Sigmoid colon (tissue), 7 donors: ENCODE results near the gene PLB1. TPM values are rescaled to one million over a fixed set of nuclear protein-coding genes. Genes with fewer than 3 reads are reported as not detected.

Experiments used
- DNase-seq: peaks from one replicate; pipeline ENCODE4 v3.0.0-alpha.2; 2019
- H3K27ac ChIP-seq, 4 donors: fragments of 200-600 bp; sonication (generic); one replicate each; pipeline ENCODE4 v1.5.1; 2016 to 2019; ENCODE audit warnings: mild to moderate bottlenecking in 1 of 4
- H3K27me3 ChIP-seq, 3 donors: fragments of 200-600 bp; sonication (generic); one replicate each; pipeline ENCODE4 v1.5.1; 2019; ENCODE audit warnings: mild to moderate bottlenecking in 1 of 3
- H3K36me3 ChIP-seq, 4 donors: fragments of 200-600 bp; sonication (generic); one replicate each; pipeline ENCODE4 v1.5.1; 2016 to 2019
- H3K4me1 ChIP-seq, 4 donors: fragments of 200-600 bp; sonication (generic); one replicate each; pipeline ENCODE4 v1.5.1; 2017 to 2019
- H3K4me3 ChIP-seq, 4 donors: fragments of 200-600 bp; sonication (generic); one replicate each; pipeline ENCODE4 v1.5.1; 2017 to 2019; ENCODE audit warnings: mild to moderate bottlenecking in 2 of 4, moderate library complexity in 1 of 4
- H3K9me3 ChIP-seq, 4 donors: fragments of 200-600 bp in 3 of 4; sonication (generic) in 3 of 4; one replicate each; pipeline versions ENCODE4 v1.5.1 to v1.6.1; 2013 to 2019
- EP300 ChIP-seq, 4 donors: sonication (generic); formaldehyde crosslinking; IDR thresholded peaks; one replicate each; pipeline ENCODE4 v1.6.1; 2017; ENCODE audit warnings: antibody characterized with exemption in 4 of 4
- POLR2A ChIP-seq, 2 donors: fragments of 450-650 bp; IDR thresholded peaks; one replicate each; pipeline ENCODE4 v1.6.1; 2016; ENCODE audit warnings: antibody characterized with exemption in 2 of 2, mild to moderate bottlenecking in 2 of 2, moderate library complexity in 2 of 2
- POLR2AphosphoS5 ChIP-seq, 4 donors: sonication (generic); formaldehyde crosslinking; IDR thresholded peaks; one replicate each; pipeline ENCODE4 v1.6.1; 2017; ENCODE audit warnings: antibody characterized with exemption in 4 of 4
- WGBS, 2 donors: extraction: QIAGEN DNeasy Blood & Tissue Kit; methylation state at CpG; one replicate each; pipeline ENCODE4 v1.1.7; 2013; 5-methylcytosine and 5-hydroxymethylcytosine counted together
- intact Hi-C: fragments of 100-400 bp; cut with DNase I; formaldehyde crosslinking; loops from one replicate; pipeline ENCODE4 v1.15.1; 2023
- polyA plus RNA-seq, 3 donors: library from polyadenylated mRNA; stranded (reverse); fragments of 200-250 nt; gene quantifications; one replicate each; pipeline ENCODE4 v1.2.3, GENCODE V29; 2013
- total RNA-seq, 4 donors: library from RNA; depleted of rRNA; stranded (reverse); fragments of >200 nt; gene quantifications; one replicate each; pipeline ENCODE4 v1.1.0, GENCODE V29; 2016
- TF ChIP-seq, protein P1 (sequence below), 4 experiments: fragments of 450-650 bp in 3 of 4; fragments of 200-600 bp in 1 of 4; IDR thresholded peaks; one replicate each; pipeline ENCODE4 v1.5.1; 2016 to 2019; ENCODE audit warnings: antibody characterized with exemption in 4 of 4, mild to moderate bottlenecking in 3 of 4, moderate library complexity in 2 of 4
- donor health status: healthy with polysubstance abuse.
- donor health status: Bipolar disorder and iron deficiency.
- donor health status: healthy.

Gene PLB1
- total and polyA plus RNA-seq, 7 donors: 1.2 to 18.3 (median 2.1) TPM

DNA sequence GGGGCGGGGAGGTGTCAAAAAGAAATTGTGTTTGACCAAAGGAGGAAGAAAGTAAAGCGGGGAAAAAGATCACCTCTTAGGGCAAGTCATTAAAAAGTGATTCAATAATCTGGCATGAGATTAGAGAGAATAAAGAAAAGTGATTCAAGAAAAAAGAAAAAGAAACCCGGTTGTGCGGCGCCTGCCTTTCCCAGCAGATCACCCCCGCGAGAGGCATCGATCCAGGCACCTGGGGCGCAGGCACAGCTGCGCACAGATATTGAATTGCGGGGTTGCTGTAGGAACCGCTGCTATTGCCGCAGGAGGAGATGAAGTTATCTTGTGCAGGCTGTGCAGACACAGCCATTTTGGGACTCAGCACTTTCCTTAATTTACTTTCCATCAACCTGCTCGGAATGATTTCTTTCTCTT, 71.2 kb downstream of the PLB1 start:
- H3K27ac ChIP-seq: peak overlapping the region; percentile 68 to 84 (median 71)
- no peaks in the 10 kb centered on the region for H3K36me3 ChIP-seq
- peak overlapping the region; percentile 33 to 63 (median 60) for H3K4me3 ChIP-seq
- H3K4me1 ChIP-seq: peaks cover 0 to 8% (median 0%) of the 10 kb centered on the region in 4 donors
- H3K9me3 ChIP-seq: no peaks in the 10 kb centered on the region
- intact Hi-C loops: loop anchor here (2.0 to 10.0 kb wide), 3 partner anchors 186 to 328 kb away; partner anchors contain the start of genes SPDYA and WDR43
- no peaks in the 10 kb centered on the region for H3K27me3 ChIP-seq
- TF ChIP-seq POLR2A (IDR thresholded peaks at IDR 0.05) (no peak), EP300 (IDR thresholded peaks at IDR 0.05) (no peak), POLR2AphosphoS5 (IDR thresholded peaks at IDR 0.05) (no peak)
- TF ChIP-seq, protein P1, sequence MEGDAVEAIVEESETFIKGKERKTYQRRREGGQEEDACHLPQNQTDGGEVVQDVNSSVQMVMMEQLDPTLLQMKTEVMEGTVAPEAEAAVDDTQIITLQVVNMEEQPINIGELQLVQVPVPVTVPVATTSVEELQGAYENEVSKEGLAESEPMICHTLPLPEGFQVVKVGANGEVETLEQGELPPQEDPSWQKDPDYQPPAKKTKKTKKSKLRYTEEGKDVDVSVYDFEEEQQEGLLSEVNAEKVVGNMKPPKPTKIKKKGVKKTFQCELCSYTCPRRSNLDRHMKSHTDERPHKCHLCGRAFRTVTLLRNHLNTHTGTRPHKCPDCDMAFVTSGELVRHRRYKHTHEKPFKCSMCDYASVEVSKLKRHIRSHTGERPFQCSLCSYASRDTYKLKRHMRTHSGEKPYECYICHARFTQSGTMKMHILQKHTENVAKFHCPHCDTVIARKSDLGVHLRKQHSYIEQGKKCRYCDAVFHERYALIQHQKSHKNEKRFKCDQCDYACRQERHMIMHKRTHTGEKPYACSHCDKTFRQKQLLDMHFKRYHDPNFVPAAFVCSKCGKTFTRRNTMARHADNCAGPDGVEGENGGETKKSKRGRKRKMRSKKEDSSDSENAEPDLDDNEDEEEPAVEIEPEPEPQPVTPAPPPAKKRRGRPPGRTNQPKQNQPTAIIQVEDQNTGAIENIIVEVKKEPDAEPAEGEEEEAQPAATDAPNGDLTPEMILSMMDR (IDR thresholded peaks at IDR 0.05): peak in 1 of 4 experiments; percentile 47
- 2 to 3% methylated on average over 14 of the region's 14 CpGs for WGBS, 2 donors
- DNase-seq: peak; percentile 61

GRCh38 chr2:28568036-28568435, 72.2 kb downstream of the PLB1 start:
- WGBS, 2 donors: 84 to 91% methylated on average over 2 of the region's 2 CpGs

GRCh38 chr2:28568533-28568932, 72.7 kb downstream of the PLB1 start:
- DNase-seq: no peak
- Histone ChIP-seq H3K4me3 (no peak overlapping the region), H3K9me3 (no peaks in the 10 kb centered on the region), H3K27ac (no peak overlapping the region), H3K36me3 (no peaks in the 10 kb centered on the region), H3K4me1 (peaks cover 0 to 8% (median 0%) of the 10 kb centered on the region in 4 donors), H3K27me3 (no peaks in the 10 kb centered on the region)
- TF ChIP-seq EP300 (IDR thresholded peaks at IDR 0.05) (no peak), POLR2A (IDR thresholded peaks at IDR 0.05) (no peak), POLR2AphosphoS5 (IDR thresholded peaks at IDR 0.05) (no peak)
- TF ChIP-seq, protein P1 (IDR thresholded peaks at IDR 0.05): no peak
- intact Hi-C loops: loop anchor here (5.0 to 10.0 kb wide), 2 partner anchors 244 to 326 kb away; partner anchors contain the start of genes SPDYA and WDR43
- 60 to 74% methylated on average over 5 of the region's 5 CpGs for WGBS, 2 donors

More at GRCh38 chr2:28568036-28568435, 72.2 kb downstream of the PLB1 start:
- DNase-seq: peak; percentile 4
- peaks cover 0 to 8% (median 0%) of the 10 kb centered on the region in 4 donors for H3K4me1 ChIP-seq
- intact Hi-C loops: loop anchor here (5.0 to 10.0 kb wide), 2 partner anchors 244 to 327 kb away; partner anchors contain the start of genes SPDYA and WDR43
- no peaks in the 10 kb centered on the region for H3K36me3 ChIP-seq
- TF ChIP-seq, protein P1 (IDR thresholded peaks at IDR 0.05): no peak
- TF ChIP-seq POLR2A (IDR thresholded peaks at IDR 0.05) (no peak), POLR2AphosphoS5 (IDR thresholded peaks at IDR 0.05) (no peak), EP300 (IDR thresholded peaks at IDR 0.05) (no peak)
- no peaks in the 10 kb centered on the region for H3K27me3 ChIP-seq
- H3K4me3 ChIP-seq: no peak overlapping the region
- no peaks in the 10 kb centered on the region for H3K9me3 ChIP-seq
- no peak overlapping the region for H3K27ac ChIP-seq

DNA sequence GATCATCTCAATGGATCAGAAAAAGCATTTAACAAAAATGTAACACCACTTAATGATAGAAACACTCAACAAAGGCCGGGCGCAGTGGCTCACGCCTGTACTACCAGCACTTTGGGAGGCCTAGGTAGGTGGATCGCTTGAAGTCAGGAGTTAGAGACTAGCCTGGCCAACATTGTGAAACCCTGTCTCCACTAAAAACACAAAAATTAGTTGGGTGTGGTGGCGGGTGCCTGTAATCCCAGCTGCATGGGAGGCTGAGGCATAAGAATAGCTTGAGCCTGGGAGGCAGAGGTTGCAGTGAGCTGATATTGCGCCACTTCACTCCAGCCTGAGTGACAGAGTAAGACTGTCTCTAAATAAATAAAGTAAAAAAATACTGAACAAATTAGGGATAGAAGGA, 74.6 kb downstream of the PLB1 start:
- WGBS, 2 donors: 81 to 94% methylated on average over 6 of the region's 6 CpGs
- Histone ChIP-seq H3K4me1 (peaks cover 0 to 8% (median 0%) of the 10 kb centered on the region in 4 donors), H3K9me3 (no peaks in the 10 kb centered on the region), H3K27ac (no peak overlapping the region), H3K27me3 (no peaks in the 10 kb centered on the region), H3K36me3 (no peaks in the 10 kb centered on the region), H3K4me3 (no peak overlapping the region)
- intact Hi-C loops: no loop called here
- DNase-seq: no peak
- TF ChIP-seq POLR2A (IDR thresholded peaks at IDR 0.05) (no peak), POLR2AphosphoS5 (IDR thresholded peaks at IDR 0.05) (no peak)
- TF ChIP-seq, protein P1 (IDR thresholded peaks at IDR 0.05): no peak

- no peak for DNase-seq
- intact Hi-C loops: no loop called here
- Histone ChIP-seq H3K4me1 (no peaks in the 10 kb centered on the region), H3K27ac (no peak overlapping the region), H3K4me3 (no peak overlapping the region), H3K9me3 (no peaks in the 10 kb centered on the region), H3K36me3 (no peaks in the 10 kb centered on the region), H3K27me3 (no peaks in the 10 kb centered on the region)
- TF ChIP-seq, protein P1 (IDR thresholded peaks at IDR 0.05): no peak
- no peak for TF ChIP-seq POLR2AphosphoS5 (IDR thresholded peaks at IDR 0.05)
- TF ChIP-seq POLR2A (IDR thresholded peaks at IDR 0.05): no peak
- no peak for TF ChIP-seq EP300 (IDR thresholded peaks at IDR 0.05)
- WGBS, 2 donors: 87 to 93% methylated on average over 5 of the region's 5 CpGs
These were observed 80.9 kb downstream of the PLB1 start for GRCh38 chr2:28576714-28577113.
